Ascending aorta (tissue), 2 donors: ENCODE results near the gene TGFBR3. TPM values are rescaled to one million over a fixed set of nuclear protein-coding genes. Genes with fewer than 3 reads are reported as not detected.

Experiments
- DNase-seq, 2 donors: peaks; one replicate each; pipeline ENCODE4 v3.0.0-alpha.2; 2019; ENCODE audit warnings: low spot score in 2 of 2
- H3K27ac ChIP-seq, 2 donors: fragments of 200-600 bp; sonication (generic); one replicate each; pipeline ENCODE4 v1.5.1; 2016 to 2017; ENCODE audit warnings: mild to moderate bottlenecking in 1 of 2
- H3K27me3 ChIP-seq: fragments of 200-600 bp; sonication (generic); one replicate; pipeline ENCODE4 v1.5.1; 2017
- H3K36me3 ChIP-seq, 2 donors: fragments of 200-600 bp; sonication (generic); one replicate each; pipeline ENCODE4 v1.5.1; 2016
- H3K4me1 ChIP-seq, 2 donors: fragments of 200-600 bp; sonication (generic); one replicate each; pipeline ENCODE4 v1.5.1; 2016 to 2017; ENCODE audit warnings: mild to moderate bottlenecking in 1 of 2
- H3K4me3 ChIP-seq, 2 donors: fragments of 200-600 bp; sonication (generic); one replicate each; pipeline ENCODE4 v1.5.1; 2016 to 2017; ENCODE audit warnings: mild to moderate bottlenecking in 1 of 2
- H3K9me3 ChIP-seq, 2 donors: fragments of 200-600 bp; sonication (generic); one replicate each; pipeline ENCODE4 v1.5.1; 2016
- intact Hi-C: fragments of 100-400 bp; cut with DNase I; formaldehyde crosslinking; loops from one replicate; pipeline ENCODE4 v1.15.1; 2023
- total RNA-seq: library from RNA; depleted of rRNA; stranded (reverse); fragments of >200 nt; gene quantifications from one replicate; pipeline ENCODE4 v1.1.0, GENCODE V29; 2016
- TF ChIP-seq, protein P1 (sequence below), 3 experiments: fragments of 200-600 bp in 2 of 3; fragments of 450-650 bp in 1 of 3; sonication (generic) in 2 of 3; IDR thresholded peaks; one replicate each; pipeline ENCODE4 v1.5.1; 2016 to 2019; ENCODE audit warnings: antibody characterized with exemption in 3 of 3, mild to moderate bottlenecking in 1 of 3, moderate library complexity in 1 of 3

The TGFBR3 gene
- total RNA-seq, 1 donor from 2014 or later: 127 TPM

DNA sequence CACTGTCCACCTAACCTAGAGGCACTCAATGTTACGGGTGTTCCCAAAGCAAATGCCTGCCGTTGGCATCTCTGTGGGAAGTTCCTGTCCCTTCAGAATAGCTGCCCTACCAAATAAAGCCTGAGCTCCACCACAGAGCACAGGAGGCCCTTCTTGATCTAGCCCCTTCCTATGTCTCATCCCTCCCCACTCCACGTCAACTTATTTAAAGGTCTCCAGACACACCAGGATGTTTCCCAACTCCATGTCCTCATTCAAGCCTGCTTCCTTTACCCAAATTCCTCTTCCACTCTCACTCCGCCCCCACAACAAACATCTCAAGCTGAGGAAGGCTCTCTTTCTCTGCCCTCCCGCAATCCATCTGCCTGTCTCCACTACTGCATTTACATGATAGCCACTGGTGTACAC is 87.7 kb downstream of the TGFBR3 start:
- no peak for DNase-seq
- TF ChIP-seq, protein P1, sequence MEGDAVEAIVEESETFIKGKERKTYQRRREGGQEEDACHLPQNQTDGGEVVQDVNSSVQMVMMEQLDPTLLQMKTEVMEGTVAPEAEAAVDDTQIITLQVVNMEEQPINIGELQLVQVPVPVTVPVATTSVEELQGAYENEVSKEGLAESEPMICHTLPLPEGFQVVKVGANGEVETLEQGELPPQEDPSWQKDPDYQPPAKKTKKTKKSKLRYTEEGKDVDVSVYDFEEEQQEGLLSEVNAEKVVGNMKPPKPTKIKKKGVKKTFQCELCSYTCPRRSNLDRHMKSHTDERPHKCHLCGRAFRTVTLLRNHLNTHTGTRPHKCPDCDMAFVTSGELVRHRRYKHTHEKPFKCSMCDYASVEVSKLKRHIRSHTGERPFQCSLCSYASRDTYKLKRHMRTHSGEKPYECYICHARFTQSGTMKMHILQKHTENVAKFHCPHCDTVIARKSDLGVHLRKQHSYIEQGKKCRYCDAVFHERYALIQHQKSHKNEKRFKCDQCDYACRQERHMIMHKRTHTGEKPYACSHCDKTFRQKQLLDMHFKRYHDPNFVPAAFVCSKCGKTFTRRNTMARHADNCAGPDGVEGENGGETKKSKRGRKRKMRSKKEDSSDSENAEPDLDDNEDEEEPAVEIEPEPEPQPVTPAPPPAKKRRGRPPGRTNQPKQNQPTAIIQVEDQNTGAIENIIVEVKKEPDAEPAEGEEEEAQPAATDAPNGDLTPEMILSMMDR (IDR thresholded peaks at IDR 0.05): no peak
- Histone ChIP-seq H3K9me3 (no peaks in the 10 kb centered on the region), H3K4me3 (no peak overlapping the region), H3K4me1 (peaks cover 0 to 5% of the 10 kb centered on the region in 2 donors), H3K27me3 (no peaks in the 10 kb centered on the region), H3K27ac (peak overlapping the region in 1 of 2 donors; percentile 42), H3K36me3 (peaks cover 0 to 11% of the 10 kb centered on the region in 2 donors)
- intact Hi-C loops: no loop called here

DNA sequence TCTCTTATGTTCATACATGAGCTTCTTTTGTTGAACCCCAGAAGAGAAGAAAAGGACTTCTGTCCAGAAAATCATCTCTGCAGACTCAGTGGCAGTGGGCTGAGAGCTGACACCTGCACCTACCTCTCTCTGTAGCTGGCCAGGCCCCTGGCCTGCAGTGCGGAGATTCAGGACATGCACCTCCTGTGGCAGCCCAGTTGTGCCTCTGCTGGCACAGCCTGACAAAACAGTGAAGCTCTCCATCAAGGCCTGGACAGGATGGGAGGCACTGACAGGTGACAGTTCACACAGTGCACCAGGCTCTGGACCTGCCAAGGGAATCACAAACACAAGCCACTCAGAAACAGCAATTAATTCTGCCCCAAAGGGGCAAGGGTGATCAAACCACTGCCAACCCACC is 88.8 kb downstream of the TGFBR3 start:
- intact Hi-C loops: no loop called here
- peak overlapping the region in 1 of 2 donors; percentile 42 for H3K27ac ChIP-seq
- no peaks in the 10 kb centered on the region for H3K27me3 ChIP-seq
- no peaks in the 10 kb centered on the region for H3K9me3 ChIP-seq
- H3K36me3 ChIP-seq: peaks cover 0 to 11% of the 10 kb centered on the region in 2 donors
- peaks cover 0 to 5% of the 10 kb centered on the region in 2 donors for H3K4me1 ChIP-seq
- H3K4me3 ChIP-seq: no peak overlapping the region
- no peak for DNase-seq
- TF ChIP-seq, protein P1 (IDR thresholded peaks at IDR 0.05): no peak

DNA sequence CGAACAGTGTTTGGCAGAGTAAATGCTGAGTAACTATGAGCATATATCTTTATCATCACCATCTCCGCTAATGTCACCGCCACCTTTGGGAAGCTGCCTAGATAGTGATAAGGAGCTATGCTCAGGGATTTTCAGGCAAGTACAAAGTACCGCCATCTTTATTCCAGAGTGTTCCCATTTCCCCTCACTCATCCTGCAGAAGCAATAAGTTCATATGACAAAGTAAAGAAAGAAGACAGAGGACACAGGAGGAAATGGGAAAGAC is 89.6 kb downstream of the TGFBR3 start:
- no peaks in the 10 kb centered on the region for H3K9me3 ChIP-seq
- TF ChIP-seq, protein P1 (IDR thresholded peaks at IDR 0.05): no peak
- no peaks in the 10 kb centered on the region for H3K27me3 ChIP-seq
- peak overlapping the region in 1 of 2 donors; percentile 42 for H3K27ac ChIP-seq
- H3K4me1 ChIP-seq: peaks cover 0 to 5% of the 10 kb centered on the region in 2 donors
- intact Hi-C loops: no loop called here
- DNase-seq: no peak
- peaks cover 0 to 11% of the 10 kb centered on the region in 2 donors for H3K36me3 ChIP-seq
- no peak overlapping the region for H3K4me3 ChIP-seq

DNA sequence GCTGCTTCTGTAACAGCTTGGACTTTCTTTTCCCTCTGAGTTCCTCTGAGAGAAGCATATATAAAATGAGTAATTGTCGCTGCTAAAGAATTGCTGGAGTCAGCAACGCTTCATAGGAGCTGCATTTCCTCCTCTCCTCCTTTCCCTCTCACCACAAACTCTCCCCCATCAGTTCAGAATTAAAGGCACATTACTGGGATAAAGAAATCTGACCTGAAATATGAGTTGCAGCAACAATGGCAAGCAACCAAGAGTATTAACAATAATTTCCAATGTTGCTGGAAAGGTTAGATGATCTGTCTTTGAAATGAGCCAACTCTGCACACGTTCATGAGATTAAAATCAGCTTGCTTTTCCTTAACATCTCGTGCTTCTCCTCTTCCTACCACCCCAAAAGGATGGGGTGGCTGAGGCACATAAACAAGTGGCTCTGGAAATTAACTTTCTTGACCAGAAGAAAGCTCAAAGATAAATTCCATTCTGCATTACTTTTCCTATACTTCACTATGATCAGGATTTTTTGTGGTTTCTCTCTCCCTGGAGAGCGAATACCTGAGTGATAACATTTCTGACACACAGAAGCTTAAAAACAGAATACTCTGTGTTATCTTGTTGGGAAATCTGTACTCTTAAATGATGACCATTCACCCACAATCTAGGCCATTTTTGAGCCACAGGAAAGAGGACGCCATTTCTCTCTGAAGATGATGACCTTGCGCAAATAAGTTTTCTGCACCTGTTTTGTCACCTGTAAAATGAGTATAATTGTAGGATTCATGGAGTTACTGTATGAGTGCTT is 90.2 kb downstream of the TGFBR3 start:
- Histone ChIP-seq H3K36me3 (peaks cover 0 to 11% of the 10 kb centered on the region in 2 donors), H3K27me3 (no peaks in the 10 kb centered on the region), H3K4me3 (no peak overlapping the region), H3K27ac (peak overlapping the region; percentile 38 to 63), H3K4me1 (peaks cover 0 to 5% of the 10 kb centered on the region in 2 donors), H3K9me3 (no peaks in the 10 kb centered on the region)
- no peak for DNase-seq
- intact Hi-C loops: no loop called here
- TF ChIP-seq, protein P1 (IDR thresholded peaks at IDR 0.05): no peak

DNA sequence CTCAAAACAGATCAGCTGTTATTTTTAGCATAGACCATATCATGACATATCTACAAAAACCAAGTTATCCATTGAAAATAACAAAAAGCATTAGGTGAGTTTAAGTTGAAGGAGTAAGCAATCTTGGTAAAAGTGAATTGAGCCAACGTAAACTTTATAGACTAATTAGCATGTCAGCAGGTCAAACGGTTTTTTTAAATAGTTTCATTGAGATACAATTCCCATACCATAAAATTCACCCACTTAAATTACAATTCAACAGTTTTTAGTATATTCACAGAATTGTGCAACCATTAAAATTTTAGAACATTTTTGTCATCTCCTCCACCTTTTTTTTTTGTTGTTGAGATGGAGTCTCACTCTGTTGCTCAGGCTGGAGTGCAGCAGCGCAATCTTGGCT is 92.1 kb downstream of the TGFBR3 start:
- Histone ChIP-seq H3K4me1 (peaks cover 0 to 5% of the 10 kb centered on the region in 2 donors), H3K4me3 (no peak overlapping the region)
- intact Hi-C loops: no loop called here

More for the DNA sequence above, 92.1 kb downstream of the TGFBR3 start:
- no peak overlapping the region for H3K27ac ChIP-seq
- H3K36me3 ChIP-seq: peaks cover 0 to 7% of the 10 kb centered on the region in 2 donors
- DNase-seq: no peak
- H3K27me3 ChIP-seq: no peaks in the 10 kb centered on the region
- H3K9me3 ChIP-seq: no peaks in the 10 kb centered on the region
- TF ChIP-seq, protein P1 (IDR thresholded peaks at IDR 0.05): no peak
